ENCODE results near the gene PPP1R3D.

DNA sequence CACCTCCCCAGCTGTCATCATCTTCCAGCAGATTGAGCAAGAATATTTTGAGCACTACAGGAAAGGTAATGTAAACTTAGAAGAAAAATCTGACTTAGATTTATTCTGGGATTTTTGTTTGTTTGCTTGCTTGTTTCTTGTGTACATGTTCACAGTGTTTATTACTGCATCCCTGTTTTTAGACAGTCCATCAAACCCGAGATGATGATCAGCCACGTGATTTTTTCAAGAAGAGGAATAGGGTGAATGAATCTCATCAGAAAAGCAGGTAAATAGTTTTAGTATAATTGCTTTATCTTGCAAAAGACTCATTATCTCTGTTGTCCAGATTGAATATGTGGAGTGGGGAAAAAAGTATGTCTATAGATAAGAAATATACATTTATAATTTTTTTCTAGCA lies 2.1 kb upstream of the PPP1R3D start:
- TF ChIP-seq KDM1A (IDR thresholded peaks at IDR 0.05; ENCODE audit: borderline replicate concordance, low read length) = no peak
- TF ChIP-seq, protein P1, sequence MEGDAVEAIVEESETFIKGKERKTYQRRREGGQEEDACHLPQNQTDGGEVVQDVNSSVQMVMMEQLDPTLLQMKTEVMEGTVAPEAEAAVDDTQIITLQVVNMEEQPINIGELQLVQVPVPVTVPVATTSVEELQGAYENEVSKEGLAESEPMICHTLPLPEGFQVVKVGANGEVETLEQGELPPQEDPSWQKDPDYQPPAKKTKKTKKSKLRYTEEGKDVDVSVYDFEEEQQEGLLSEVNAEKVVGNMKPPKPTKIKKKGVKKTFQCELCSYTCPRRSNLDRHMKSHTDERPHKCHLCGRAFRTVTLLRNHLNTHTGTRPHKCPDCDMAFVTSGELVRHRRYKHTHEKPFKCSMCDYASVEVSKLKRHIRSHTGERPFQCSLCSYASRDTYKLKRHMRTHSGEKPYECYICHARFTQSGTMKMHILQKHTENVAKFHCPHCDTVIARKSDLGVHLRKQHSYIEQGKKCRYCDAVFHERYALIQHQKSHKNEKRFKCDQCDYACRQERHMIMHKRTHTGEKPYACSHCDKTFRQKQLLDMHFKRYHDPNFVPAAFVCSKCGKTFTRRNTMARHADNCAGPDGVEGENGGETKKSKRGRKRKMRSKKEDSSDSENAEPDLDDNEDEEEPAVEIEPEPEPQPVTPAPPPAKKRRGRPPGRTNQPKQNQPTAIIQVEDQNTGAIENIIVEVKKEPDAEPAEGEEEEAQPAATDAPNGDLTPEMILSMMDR (IDR thresholded peaks at IDR 0.05; ENCODE audit: control extremely low read depth in 1 of 3, insufficient read depth in 1 of 3, low read depth in 1 of 3, low read length in 3 of 3) = no peak
- no peak for TF ChIP-seq EP300 (IDR thresholded peaks at IDR 0.05; ENCODE audit: borderline replicate concordance in 1 of 2, low read depth in 2 of 2, low read length in 2 of 2)
- no peak for TF ChIP-seq ZNF274 (IDR thresholded peaks at IDR 0.05; ENCODE audit: borderline replicate concordance, extremely low read depth, low read length)
- no peak for TF ChIP-seq HDAC2 (IDR thresholded peaks at IDR 0.05; ENCODE audit: borderline replicate concordance in 1 of 2, low read depth in 2 of 2, low read length in 2 of 2)
- no peak for TF ChIP-seq JUND (IDR thresholded peaks at IDR 0.05; ENCODE audit: low read length)
- no peak for TF ChIP-seq PHF8 (conservative IDR thresholded peaks at IDR 0.05; ENCODE audit: low read depth, low read length)
- TF ChIP-seq RFX5 (IDR thresholded peaks at IDR 0.05; ENCODE audit: borderline replicate concordance, low read depth, low read length) = no peak
- no peak for TF ChIP-seq EZH2 (IDR thresholded peaks at IDR 0.05; ENCODE audit: low read depth, low read length, severe bottlenecking)
- TF ChIP-seq, protein P2, sequence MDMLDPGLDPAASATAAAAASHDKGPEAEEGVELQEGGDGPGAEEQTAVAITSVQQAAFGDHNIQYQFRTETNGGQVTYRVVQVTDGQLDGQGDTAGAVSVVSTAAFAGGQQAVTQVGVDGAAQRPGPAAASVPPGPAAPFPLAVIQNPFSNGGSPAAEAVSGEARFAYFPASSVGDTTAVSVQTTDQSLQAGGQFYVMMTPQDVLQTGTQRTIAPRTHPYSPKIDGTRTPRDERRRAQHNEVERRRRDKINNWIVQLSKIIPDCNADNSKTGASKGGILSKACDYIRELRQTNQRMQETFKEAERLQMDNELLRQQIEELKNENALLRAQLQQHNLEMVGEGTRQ (IDR thresholded peaks at IDR 0.05; ENCODE audit: low read length) = no peak

Measured in H1 (cell line).